Measurements from ENCODE around the gene TMEM205.

GRCh38 chr19:11337080-11337479 lies 9.0 kb downstream of the TMEM205 start:
- TF ChIP-seq CHD1 (IDR thresholded peaks at IDR 0.05; ENCODE audit: low read depth, low read length) (no peak), KDM1A (IDR thresholded peaks at IDR 0.05; ENCODE audit: borderline replicate concordance) (no peak), SPI1 (IDR thresholded peaks at IDR 0.05; ENCODE audit: borderline replicate concordance, insufficient read depth, low read depth, low read length) (no peak), SMAD1 (IDR thresholded peaks at IDR 0.05; ENCODE audit: low read depth, partially characterized antibody) (no peak), POLR2A (IDR thresholded peaks at IDR 0.05; ENCODE audit: low read depth, low read length) (no peak), EP300 (IDR thresholded peaks at IDR 0.05; ENCODE audit: borderline replicate concordance in 1 of 2, control insufficient read depth in 1 of 2, low read depth in 2 of 2, low read length in 2 of 2) (no peak), CTCF (IDR thresholded peaks at IDR 0.05 in 2 of 3, conservative IDR thresholded peaks at IDR 0.05 in 1 of 3; ENCODE audit: control insufficient read depth in 2 of 3, extremely low read depth in 1 of 3, insufficient read depth in 1 of 3, low read depth in 3 of 3, low read length in 3 of 3) (no peak), ELK1 (IDR thresholded peaks at IDR 0.05; ENCODE audit: low read depth, low read length) (no peak)
